HG03520 (cell line): ENCODE results near the gene NPIPB8.
A peak's percentile ranks its signal among the peaks of the same experiment; 100 is the strongest.
"Not testable (repeated sequence)": the region's sequence is repeated elsewhere in the genome, so short reads cannot be mapped to it uniquely, and the experiment has no call there.

Experiments
- ATAC-seq: cut with Tn5 transposase; IDR thresholded peaks from one replicate; pipeline ENCODE4 v1.9.1; 2021; ENCODE audit warnings: mild to moderate bottlenecking, moderate library complexity; ENCODE audit not compliant: unreplicated experiment

NPIPB8 gene

DNA sequence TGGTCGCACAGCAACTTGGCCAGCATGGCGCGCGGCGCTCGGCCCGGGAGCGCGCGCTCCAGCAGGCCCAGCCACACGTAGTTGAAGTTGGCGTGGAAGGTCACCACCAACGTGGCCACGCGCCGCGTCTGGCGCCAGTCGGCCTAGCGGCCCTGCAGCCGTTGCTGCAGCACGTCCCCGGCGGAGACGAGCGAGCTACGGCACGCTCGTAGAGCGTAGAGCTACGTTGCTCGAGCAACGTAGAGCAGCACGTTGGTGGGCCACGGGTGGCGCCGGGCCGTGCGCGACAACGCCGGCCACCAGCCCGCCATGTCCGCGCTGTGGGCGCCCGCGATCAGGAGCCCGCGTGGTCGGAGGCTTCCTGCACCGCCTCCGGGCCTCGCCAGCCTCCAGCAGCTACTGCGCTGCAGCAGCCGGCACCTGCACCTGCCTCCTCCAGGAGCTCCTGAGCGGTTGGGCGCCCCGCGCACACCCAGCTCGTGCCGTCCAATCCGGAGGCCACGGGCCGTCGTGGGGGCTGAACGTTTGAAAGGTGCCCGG lies 14.6 kb upstream of the NPIPB8 start:
- ATAC-seq, result no peak

DNA sequence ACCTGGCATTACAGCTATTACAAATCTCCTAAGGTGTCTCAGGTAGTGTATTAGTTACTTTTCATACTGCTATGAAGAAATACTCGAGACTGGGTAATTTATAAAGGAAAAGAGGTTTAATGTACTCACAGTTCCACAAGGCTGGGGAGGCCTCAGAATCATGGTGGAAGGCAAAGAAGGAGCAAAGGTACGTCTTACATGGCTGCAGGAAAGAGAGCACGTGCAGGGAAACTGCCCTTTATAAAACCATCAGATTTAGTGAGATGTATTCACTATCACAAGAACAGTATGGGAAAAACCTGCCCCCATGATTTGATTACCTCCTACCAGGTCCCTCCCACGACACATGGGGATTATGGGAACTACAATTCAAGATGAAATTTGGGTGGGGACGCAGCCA lies 7.0 kb upstream of the NPIPB8 start:
- not testable (repeated sequence) for ATAC-seq

DNA sequence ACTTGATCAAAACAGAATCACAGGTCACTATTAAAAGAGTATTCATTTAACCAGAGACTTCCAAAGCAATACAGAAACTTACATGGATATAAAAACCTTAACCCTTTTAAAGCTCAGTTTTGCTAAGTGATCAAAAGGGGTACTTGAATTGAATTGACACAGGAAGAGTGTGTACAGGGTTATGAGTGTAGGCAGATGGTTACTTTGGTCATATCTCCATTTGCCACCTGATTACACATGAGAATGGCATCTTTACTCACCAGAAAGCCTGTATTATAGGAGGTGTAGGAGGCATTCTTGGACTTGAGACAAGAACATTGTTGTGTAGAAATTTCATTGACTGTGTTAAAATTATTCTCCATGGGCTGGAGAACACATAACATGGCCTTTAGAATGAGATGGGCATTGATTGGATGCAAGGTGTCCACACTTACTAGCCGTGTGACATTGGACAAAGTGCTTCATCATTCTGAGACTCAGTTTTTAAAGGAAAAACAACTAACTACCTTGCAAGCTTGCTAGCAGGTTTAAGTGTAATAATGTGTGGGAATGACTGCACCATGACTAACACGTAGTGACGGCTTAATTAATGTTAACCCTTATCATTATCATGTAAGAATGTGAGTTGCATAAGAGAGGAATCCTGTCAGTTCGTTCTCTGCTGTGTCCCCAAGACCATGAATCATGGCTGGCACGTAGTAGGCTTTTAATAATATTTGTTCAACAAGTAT lies 1.6 kb upstream of the NPIPB8 start:
- not testable (repeated sequence) for ATAC-seq

DNA sequence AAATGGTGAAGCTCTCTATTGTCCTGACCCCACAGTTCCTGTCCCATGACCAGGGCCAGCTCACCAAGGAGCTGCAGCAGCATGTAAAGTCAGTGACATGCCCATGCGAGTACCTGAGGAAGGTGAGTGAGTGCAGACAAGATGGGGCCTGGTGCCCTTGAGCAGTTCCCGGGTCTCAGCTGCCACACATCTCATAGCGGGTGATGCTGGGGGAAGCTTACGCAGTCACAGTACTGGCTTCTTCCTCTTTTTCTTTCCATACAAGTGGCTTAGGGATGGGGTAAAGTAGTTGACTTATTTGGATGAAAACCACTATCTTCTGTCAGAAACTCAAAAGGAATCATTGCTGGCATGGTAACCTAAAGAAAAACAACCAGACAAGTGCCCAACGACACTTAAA lies 494 bp downstream of the NPIPB8 start:
- ATAC-seq, result not testable (repeated sequence)

DNA sequence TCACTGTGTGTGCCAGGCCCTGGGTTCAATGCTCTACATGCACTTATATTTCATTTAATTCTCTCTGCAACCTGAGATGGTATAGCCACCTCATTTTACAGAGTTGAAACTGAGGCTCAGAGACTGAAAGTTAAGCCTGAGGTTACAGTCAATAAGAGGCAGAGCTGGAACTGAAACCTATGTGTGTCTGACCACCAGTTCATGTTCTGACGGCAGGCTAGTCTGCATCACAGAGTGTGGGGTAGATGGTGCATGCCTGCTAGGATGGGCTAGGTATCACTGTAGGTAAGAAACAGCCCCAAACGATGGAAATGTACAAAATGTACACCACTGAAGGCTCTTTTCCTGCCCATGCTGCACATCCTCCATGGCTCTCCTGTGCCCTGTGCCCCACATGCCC lies 2.1 kb downstream of the NPIPB8 start:
- not testable (repeated sequence) for ATAC-seq

DNA sequence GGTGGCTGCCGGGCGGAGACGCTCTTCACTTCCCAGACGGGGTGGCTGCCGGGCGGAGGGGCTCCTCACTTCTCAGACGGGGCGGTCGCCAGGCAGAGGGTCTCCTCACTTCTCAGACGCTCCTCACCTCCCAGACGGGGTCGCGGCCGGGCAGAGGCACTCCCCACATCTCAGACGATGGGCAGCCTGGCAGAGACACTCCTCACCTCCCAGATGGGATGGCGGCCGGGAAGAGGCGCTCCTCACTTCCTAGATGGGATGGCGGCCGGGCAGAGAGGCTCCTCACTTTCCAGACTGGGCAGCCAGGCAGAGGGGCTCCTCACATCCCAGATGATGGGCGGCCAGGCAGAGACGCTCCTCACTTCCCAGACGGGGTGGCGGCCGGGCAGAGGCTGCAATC lies 28.4 kb downstream of the NPIPB8 start:
- ATAC-seq, result not testable (repeated sequence)

DNA sequence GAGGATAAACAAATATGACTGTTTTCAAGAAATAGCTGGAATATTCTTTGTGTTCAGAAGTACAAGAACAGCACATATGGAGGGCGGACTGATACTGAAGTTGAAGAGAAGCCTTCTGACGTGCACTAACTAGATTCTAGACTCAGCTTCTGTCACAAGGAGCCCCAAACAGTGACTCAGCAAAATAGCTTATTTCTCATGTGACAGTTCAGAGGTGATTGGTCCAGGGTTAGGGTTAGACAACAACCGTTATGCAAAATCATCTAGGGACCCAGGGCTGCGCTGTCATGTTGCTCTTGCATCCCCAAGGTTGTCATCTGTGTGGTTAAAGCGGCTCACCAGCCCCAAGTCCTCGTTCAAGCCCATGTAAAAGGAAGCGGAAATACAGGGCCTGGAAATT lies 29.6 kb downstream of the NPIPB8 start:
- not testable (repeated sequence) for ATAC-seq

DNA sequence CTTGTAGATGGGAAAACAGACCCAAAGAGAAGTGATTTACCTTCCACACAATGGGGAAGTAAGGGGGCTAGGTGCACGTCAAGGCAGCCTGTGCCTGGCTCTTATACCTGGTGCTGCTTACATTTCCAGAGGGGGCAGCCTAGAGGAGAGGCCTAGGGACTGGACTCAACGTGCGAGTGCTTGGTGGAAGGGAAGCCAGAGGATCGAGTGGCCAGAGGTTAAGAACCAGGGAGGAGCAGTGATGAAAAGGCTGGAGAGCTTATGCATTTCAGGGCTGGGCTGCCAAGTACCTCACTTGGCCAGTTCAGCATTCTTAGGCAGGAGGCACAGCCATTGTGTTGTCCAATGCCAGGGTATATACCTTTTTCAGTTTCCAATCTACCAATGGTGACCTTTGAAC lies 30.3 kb downstream of the NPIPB8 start:
- not testable (repeated sequence) for ATAC-seq

DNA sequence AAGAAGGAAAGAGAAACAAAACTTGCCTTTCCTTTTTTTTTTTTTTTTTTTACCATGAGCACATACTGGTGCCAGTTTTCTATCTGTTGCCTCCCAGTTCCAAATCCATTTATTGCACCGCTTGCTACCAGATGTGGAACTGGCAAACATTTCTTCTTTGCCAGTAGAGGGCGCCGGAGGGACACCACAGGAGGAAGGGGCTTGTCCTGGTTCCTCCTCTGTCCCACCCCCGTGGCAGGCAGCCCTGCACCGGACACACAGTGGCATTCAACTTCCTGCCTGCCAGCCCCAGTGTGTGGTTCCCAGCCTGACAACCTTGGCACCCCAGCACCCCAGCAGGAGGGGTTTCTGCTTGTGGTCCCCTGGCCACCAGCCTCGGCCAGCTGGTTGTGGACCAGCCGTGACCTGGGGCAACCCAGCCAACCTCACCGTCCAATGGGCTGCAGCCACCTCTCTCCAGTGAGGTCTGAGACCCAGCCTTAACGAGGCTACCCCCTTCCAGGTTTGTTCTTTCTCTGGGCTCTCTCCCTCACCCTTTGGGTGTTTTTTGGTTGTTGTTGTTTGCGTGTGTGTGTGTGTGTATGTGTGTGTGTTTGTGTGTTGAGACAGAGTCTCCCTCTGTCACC lies 50.6 kb downstream of the NPIPB8 start:
- peak; percentile 55 for ATAC-seq

DNA sequence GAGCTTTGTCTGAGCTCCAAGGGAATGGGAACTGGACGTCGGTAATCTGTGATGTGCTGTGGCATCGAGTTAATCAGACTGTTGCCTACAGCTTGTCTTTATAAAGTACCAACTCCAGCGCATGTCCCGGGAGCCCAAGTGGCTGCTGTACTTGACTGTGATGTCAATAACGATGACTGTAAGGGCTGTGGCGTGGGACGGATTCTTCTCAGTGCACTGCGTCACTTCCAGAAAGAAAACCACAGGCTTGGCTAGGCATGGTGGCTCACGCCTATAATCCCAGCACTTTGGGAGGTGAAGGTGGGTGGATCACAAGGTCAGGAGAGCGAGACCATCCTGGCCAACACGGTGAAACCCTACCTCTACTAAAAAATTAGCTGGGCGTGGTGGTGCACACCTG lies 51.6 kb downstream of the NPIPB8 start:
- not testable (repeated sequence) for ATAC-seq

DNA sequence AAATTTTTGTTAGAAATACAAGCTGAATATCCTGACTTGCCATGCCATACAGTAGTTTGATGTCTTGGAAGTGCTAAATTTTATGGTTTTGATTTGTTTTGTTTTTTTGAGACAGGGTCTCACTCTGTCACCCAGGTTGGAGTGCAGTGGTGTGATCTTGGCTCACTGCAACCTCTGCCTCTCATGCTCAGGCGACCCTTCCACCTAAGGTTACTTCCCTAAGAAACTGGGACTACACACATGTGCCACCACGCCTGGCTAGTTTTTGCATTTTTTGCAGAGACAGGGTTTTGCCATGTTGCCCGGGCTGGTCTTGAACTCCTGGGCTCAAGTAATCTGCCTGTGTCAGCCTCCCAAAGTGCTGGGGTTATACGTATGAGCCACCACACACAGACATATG lies 53.9 kb downstream of the NPIPB8 start:
- ATAC-seq, result not testable (repeated sequence)

DNA sequence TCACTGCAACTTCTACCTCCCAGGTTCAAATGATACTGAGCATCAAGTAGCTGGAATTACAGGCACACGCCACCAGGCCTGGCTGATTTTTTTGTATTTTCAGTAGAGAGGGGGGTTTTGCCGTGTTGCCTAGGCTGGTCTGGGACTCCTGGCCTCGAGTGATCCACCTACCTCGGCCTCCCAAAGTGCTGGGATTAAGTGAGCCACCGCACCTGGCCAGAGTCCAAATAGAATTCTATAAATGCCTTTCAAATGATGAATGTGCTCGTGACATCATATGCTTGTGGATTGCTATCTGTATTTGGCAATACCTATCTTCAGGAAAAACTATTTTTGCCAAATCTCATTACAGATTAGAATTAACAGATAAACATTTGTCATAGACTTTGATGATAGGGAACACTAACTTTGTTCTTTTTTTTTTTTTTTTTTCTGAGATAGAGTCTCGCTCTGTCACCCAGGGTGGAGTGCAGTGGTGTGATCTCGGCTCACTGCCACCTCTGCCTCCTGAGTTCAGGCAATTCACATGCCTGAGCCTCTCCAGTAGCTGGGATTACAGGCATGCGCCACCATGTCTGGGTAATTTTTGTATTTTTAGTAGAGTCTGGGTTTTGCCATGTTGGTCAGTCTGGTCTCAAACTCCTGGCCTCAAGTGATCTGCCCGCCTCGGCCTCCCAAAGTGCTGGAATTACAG lies 55.5 kb downstream of the NPIPB8 start:
- not testable (repeated sequence) for ATAC-seq

DNA sequence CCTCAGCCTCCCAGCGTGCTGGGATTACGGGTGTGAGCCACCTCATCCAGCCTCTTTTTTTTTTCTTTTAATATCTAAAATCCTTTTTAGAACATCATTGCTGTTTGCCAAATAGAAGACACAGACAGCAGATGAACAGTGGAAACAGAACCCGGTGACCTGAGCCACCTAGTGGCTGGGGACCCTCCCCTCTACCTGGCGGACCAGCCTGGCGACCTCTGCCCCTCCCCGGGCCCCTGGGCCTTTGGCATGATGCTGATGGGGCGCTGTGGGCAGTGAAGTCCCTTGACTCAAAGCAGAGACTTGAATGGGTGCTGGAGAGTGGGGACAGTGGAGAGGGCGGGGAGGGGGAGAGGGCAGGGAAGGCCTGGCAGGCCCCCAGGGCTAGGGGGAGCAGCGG lies 61.9 kb downstream of the NPIPB8 start:
- ATAC-seq, result not testable (repeated sequence)

DNA sequence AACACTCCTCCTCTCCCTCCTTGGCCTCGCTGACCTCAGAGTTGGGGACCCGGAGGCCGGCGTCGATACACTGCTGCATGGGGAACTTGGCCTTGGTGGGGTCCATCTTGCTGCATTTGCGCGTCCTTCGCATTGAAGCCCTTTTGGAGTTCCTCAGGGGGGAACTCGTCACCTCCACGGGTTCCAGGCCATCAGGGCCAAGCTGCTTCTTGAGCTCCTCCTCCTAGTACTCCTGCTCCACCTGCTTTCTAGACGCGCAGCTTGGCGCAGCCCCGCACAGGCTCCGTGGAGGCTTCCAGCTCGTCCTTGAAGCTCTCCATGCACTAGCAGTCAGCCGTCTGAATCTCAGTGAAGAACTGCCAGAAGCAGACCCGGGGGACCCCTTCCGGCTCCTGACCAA lies 62.5 kb downstream of the NPIPB8 start:
- ATAC-seq, result not testable (repeated sequence)

DNA sequence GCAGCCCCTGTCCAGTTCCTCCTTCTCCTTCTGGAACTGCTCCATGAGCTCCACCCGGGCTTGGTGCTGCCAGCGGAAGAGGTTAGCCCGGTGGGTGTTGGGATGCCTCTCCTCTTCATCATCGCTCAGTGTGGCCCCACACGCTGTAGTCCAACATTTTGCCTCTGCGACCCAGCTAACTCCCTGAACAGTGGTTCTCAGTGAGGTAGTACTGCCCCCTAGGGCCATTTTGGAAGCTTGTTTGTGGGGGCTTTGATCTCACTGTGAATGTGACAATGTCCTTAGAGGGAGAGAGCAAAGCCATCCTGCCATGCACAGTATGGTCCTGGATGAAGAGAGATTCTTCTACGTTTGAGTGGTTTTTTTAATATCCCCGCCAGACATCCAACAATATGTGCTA lies 63.5 kb downstream of the NPIPB8 start:
- not testable (repeated sequence) for ATAC-seq

DNA sequence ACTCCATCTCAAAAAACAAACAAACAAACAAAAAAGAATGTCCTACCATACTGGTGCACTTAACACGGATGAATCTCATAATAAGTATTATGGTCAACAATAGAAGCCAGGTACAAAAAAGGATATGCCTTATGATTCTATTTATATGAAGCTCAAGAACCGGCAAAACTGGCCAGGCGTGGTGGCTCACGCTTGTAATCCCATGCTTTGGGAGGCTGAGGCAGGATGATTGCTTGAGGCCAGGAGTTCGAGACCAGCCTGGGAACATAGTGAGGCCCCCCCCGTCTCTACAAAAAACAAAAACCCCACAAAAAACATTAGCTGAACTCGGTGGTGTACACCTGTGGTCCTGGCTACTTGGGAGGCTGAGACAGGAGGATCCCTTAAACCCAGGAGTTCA lies 66.4 kb downstream of the NPIPB8 start:
- not testable (repeated sequence) for ATAC-seq
